ENCODE results near the gene ATXN1. TPM values are rescaled to one million over a fixed set of nuclear protein-coding genes. Genes with fewer than 3 reads are reported as not detected.
A peak's percentile ranks its signal among the peaks of the same experiment; 100 is the strongest.

The ATXN1 gene
- total RNA-seq, 1 experiment from 2014 or later = 10.4 TPM

GRCh38 chr6:16783952-16784565, 22.8 kb upstream of the ATXN1 start:
- no peak for DNase-seq (ENCODE audit: low read depth)

- DNase-seq (ENCODE audit: low read depth) = no peak
Measured at GRCh38 chr6:16783509-16783908, 22.2 kb upstream of the ATXN1 start.

- no peak for DNase-seq (ENCODE audit: low read depth)
Measured at GRCh38 chr6:16782278-16782677, 21.0 kb upstream of the ATXN1 start.

GRCh38 chr6:16781348-16782169, 20.3 kb upstream of the ATXN1 start:
- no peak for DNase-seq (ENCODE audit: low read depth)

- no peak for DNase-seq (ENCODE audit: low read depth)
Measured at GRCh38 chr6:16778521-16778920, 17.3 kb upstream of the ATXN1 start.

GRCh38 chr6:16777794-16778193, 16.5 kb upstream of the ATXN1 start:
- DNase-seq (ENCODE audit: low read depth) = no peak

GRCh38 chr6:16776394-16777017, 15.2 kb upstream of the ATXN1 start:
- no peak for DNase-seq (ENCODE audit: low read depth)

- DNase-seq (ENCODE audit: low read depth) = no peak
Measured at GRCh38 chr6:16774437-16774836, 13.2 kb upstream of the ATXN1 start.

GRCh38 chr6:16773362-16773761, 12.1 kb upstream of the ATXN1 start:
- no peak for DNase-seq (ENCODE audit: low read depth)

- DNase-seq (ENCODE audit: low read depth) = peak; percentile 72
Measured at GRCh38 chr6:16770701-16771569, 9.7 kb upstream of the ATXN1 start.

- peak; percentile 86 for DNase-seq (ENCODE audit: low read depth)
Measured at GRCh38 chr6:16769986-16770376, 8.7 kb upstream of the ATXN1 start.

GRCh38 chr6:16769131-16769985, 8.1 kb upstream of the ATXN1 start:
- DNase-seq (ENCODE audit: low read depth) = peak; percentile 98

- DNase-seq (ENCODE audit: low read depth) = no peak
Measured at GRCh38 chr6:16768477-16768830, 7.2 kb upstream of the ATXN1 start.

GRCh38 chr6:16767765-16768476, 6.7 kb upstream of the ATXN1 start:
- DNase-seq (ENCODE audit: low read depth) = no peak

GRCh38 chr6:16766836-16767745, 5.8 kb upstream of the ATXN1 start:
- DNase-seq (ENCODE audit: low read depth) = no peak

- DNase-seq (ENCODE audit: low read depth) = peak; percentile 95
Measured at GRCh38 chr6:16766043-16766536, 4.8 kb upstream of the ATXN1 start.

GRCh38 chr6:16765235-16765634, 4.0 kb upstream of the ATXN1 start:
- DNase-seq (ENCODE audit: low read depth) = no peak

GRCh38 chr6:16764188-16764950, 3.1 kb upstream of the ATXN1 start:
- DNase-seq (ENCODE audit: low read depth) = peak; percentile 52

Data from HT1080 (cell line).